ENCODE results near the gene LHFPL5.

DNA sequence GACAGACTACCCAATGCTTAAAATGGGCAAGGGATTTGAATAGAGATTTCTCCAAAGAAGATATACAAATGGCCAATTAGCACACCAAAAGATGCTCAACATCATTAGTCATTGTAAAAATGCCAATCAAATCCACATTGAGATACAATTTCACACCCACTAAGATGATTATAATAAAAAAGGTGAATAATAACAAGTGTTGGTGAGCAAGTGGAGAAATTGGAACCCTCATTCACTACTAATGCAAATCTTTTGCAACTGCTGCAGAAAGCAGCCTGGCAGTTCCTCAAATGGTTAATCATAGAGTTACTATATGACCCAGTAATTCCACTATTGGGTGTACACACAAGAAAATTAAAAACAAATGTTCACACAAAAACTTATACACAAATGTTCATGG lies 12.4 kb downstream of the LHFPL5 start:
- TF ChIP-seq EZH2 (IDR thresholded peaks at IDR 0.05; ENCODE audit: borderline replicate concordance) (no peak), EZH2phosphoT487 (IDR thresholded peaks at IDR 0.05; ENCODE audit: low read depth, severe bottlenecking, unreplicated experiment) (no peak)
- TF ChIP-seq, protein P1, sequence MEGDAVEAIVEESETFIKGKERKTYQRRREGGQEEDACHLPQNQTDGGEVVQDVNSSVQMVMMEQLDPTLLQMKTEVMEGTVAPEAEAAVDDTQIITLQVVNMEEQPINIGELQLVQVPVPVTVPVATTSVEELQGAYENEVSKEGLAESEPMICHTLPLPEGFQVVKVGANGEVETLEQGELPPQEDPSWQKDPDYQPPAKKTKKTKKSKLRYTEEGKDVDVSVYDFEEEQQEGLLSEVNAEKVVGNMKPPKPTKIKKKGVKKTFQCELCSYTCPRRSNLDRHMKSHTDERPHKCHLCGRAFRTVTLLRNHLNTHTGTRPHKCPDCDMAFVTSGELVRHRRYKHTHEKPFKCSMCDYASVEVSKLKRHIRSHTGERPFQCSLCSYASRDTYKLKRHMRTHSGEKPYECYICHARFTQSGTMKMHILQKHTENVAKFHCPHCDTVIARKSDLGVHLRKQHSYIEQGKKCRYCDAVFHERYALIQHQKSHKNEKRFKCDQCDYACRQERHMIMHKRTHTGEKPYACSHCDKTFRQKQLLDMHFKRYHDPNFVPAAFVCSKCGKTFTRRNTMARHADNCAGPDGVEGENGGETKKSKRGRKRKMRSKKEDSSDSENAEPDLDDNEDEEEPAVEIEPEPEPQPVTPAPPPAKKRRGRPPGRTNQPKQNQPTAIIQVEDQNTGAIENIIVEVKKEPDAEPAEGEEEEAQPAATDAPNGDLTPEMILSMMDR (IDR thresholded peaks at IDR 0.05; ENCODE audit: poor library complexity): no peak

Data from hepatocyte (in vitro differentiated cells).